ENCODE data around the gene FAM13A. TPM values are rescaled to one million over a fixed set of nuclear protein-coding genes. Genes with fewer than 3 reads are reported as not detected.

Gene FAM13A
- polyA plus RNA-seq, 1 of the 3 experiments (the other 2 are of a cell fraction): 0.67 TPM

GRCh38 chr4:88830598-88830997 lies 226.4 kb downstream of the FAM13A start (continued):
- no peak for TF ChIP-seq IRF3 (IDR thresholded peaks at IDR 0.05; ENCODE audit: low read depth, low read length)
- TF ChIP-seq PBX3 (IDR thresholded peaks at IDR 0.05): no peak
- no peak for TF ChIP-seq JUND (IDR thresholded peaks at IDR 0.05)

GRCh38 chr4:88828842-88829571 lies 228.0 kb downstream of the FAM13A start:
- CTCF ChIA-PET: interaction anchor here (1.0 to 1.4 kb wide), 2 partner anchors 10 to 195 kb away, joined by 3 to 5 read pairs; no protein-coding TSS in a partner anchor
- no peaks in the 10 kb centered on the region for H4K20me1 ChIP-seq (ENCODE audit: insufficient read depth)
- no peaks in the 10 kb centered on the region for H3K4me1 ChIP-seq (ENCODE audit: control insufficient read depth in 1 of 2, insufficient read depth in 2 of 2, low read depth in 1 of 2, low read length in 1 of 2)
- POLR2A ChIA-PET: no interaction called here
- H3K9me2 ChIP-seq: no peaks in the 10 kb centered on the region
- 56% methylated on average over 1 of the region's 1 CpG for WGBS (ENCODE audit: low lambda C conversion rate)
- H3K9me3 ChIP-seq: no peaks in the 10 kb centered on the region
- no peaks in the 10 kb centered on the region for H3K27me3 ChIP-seq (ENCODE audit: insufficient read depth)
- H3F3A ChIP-seq (replicated peaks; ENCODE audit: insufficient read depth): no peaks in the 10 kb centered on the region
- H3K9ac ChIP-seq: no peak overlapping the region
- no peak overlapping the region for H3K4me2 ChIP-seq
- TF ChIP-seq FOXJ3 (CRISPR knock-in tag; IDR thresholded peaks at IDR 0.05) (no peak), MEF2A (IDR thresholded peaks at IDR 0.05; ENCODE audit: borderline replicate concordance, low read depth) (no peak), USF1 (IDR thresholded peaks at IDR 0.05; ENCODE audit: borderline replicate concordance, low read depth) (no peak), CTCF (IDR thresholded peaks at IDR 0.05) (no peak), EZH2phosphoT487 (IDR thresholded peaks at IDR 0.05; ENCODE audit: borderline replicate concordance, low read depth) (no peak), PBX3 (IDR thresholded peaks at IDR 0.05) (no peak), ZBTB33 (IDR thresholded peaks at IDR 0.05; ENCODE audit: borderline replicate concordance, low read depth) (no peak), JUND (IDR thresholded peaks at IDR 0.05) (no peak), NFIC (IDR thresholded peaks at IDR 0.05; ENCODE audit: borderline replicate concordance) (no peak), GATA2 (CRISPR knock-in tag; IDR thresholded peaks at IDR 0.05) (no peak), TCF12 (IDR thresholded peaks at IDR 0.05) (no peak), RAD21 (IDR thresholded peaks at IDR 0.05; ENCODE audit: low read length) (no peak), TAF1 (IDR thresholded peaks at IDR 0.05; ENCODE audit: borderline replicate concordance, low read depth, low read length) (no peak), USF2 (IDR thresholded peaks at IDR 0.05; ENCODE audit: borderline replicate concordance, low read depth, low read length) (no peak), RFX5 (IDR thresholded peaks at IDR 0.05; ENCODE audit: low read length) (no peak), POLR2AphosphoS5 (IDR thresholded peaks at IDR 0.05; ENCODE audit: low read depth, low read length) (no peak), RCOR1 (IDR thresholded peaks at IDR 0.05; ENCODE audit: low read length) (no peak)
- H3K79me2 ChIP-seq (ENCODE audit: insufficient read depth): no peaks in the 10 kb centered on the region
- no peak overlapping the region for H3K27ac ChIP-seq (ENCODE audit: low read depth in 2 of 2, low read length in 1 of 2)
- H3K36me3 ChIP-seq (replicated peaks in 1 of 2; ENCODE audit: control insufficient read depth in 1 of 2, insufficient read depth in 2 of 2, low read length in 1 of 2): no peaks in the 10 kb centered on the region
- H2AFZ ChIP-seq (ENCODE audit: low read depth): no peak overlapping the region
- no peak for DNase-seq
- no peak overlapping the region for H3K4me3 ChIP-seq (ENCODE audit: low read depth in 2 of 2, low read length in 1 of 2)
